ENCODE data around the gene GDPD5.

The GDPD5 gene

DNA sequence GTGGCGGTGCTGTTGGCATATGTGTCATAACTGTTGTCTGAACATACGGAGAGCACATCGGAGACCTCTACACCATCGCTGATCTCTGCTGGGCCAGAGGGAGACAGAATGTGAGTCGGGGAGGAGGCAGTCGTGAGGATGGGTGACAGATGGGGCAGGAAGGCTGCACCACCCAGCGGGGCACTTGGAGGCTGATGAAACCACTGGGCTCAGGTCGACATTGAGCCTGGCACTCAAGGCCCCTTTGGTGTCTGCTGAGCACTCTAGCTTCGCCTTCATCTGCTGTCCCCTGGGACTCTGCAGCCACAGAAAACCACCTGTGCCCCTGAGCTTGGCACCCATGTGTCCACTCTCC lies 90.2 kb downstream of the GDPD5 start:
- Histone ChIP-seq H4K20me1 (ENCODE audit: insufficient read depth) (no peaks in the 10 kb centered on the region), H3K36me3 (ENCODE audit: insufficient read depth) (no peaks in the 10 kb centered on the region), H2AFZ (ENCODE audit: low read depth) (no peak overlapping the region), H3K27ac (no peak overlapping the region), H3K4me2 (no peak overlapping the region), H3K27me3 (ENCODE audit: insufficient read depth, low read depth) (no peaks in the 10 kb centered on the region; the same call in 1 of the 2 replicates), H3K4me3 (IDR thresholded peaks at IDR 0.05; ENCODE audit: insufficient read depth, low read depth, low read length) (no peak overlapping the region), H3K4me1 (ENCODE audit: low read depth, poor library complexity, severe bottlenecking) (no peaks in the 10 kb centered on the region), H3K9ac (no peak overlapping the region), H3K79me2 (ENCODE audit: insufficient read depth, low read depth) (no peaks in the 10 kb centered on the region)
- TF ChIP-seq, protein P1, sequence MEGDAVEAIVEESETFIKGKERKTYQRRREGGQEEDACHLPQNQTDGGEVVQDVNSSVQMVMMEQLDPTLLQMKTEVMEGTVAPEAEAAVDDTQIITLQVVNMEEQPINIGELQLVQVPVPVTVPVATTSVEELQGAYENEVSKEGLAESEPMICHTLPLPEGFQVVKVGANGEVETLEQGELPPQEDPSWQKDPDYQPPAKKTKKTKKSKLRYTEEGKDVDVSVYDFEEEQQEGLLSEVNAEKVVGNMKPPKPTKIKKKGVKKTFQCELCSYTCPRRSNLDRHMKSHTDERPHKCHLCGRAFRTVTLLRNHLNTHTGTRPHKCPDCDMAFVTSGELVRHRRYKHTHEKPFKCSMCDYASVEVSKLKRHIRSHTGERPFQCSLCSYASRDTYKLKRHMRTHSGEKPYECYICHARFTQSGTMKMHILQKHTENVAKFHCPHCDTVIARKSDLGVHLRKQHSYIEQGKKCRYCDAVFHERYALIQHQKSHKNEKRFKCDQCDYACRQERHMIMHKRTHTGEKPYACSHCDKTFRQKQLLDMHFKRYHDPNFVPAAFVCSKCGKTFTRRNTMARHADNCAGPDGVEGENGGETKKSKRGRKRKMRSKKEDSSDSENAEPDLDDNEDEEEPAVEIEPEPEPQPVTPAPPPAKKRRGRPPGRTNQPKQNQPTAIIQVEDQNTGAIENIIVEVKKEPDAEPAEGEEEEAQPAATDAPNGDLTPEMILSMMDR (conservative IDR thresholded peaks at IDR 0.05; ENCODE audit: low read depth, low read length), result no peak

DNA sequence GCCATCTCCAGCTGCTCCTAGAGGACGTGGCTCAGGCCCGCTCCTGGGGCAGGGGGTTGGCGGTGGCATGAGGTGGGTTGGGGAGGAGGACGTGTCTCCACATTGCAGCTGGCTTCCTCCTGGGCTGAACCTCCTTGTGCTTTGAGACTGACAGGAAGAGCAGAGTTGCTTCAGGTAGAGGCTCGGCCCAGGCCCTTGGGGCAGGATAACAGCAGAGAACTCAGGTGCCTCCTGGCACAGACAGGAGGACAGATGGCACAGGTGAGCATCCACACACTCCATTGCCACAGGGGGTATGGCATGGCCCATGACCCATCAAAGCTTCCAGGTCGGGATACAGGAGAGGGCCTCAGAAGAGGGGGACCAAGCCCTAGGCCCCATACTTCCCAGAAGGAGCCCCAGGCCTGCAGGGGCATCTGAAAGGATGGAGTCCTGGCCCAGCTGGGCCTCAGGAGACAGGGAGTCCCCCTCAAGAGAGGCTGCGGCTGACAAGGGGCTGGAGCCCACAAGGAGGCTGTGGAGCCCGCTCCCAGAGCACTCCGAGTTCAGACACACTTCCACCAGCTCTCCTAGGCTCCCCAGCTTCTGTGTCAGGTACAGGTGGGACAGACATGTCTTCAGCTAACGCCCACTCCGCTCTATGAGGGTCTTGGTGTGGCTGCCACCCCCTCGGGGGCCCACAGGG lies 90.7 kb downstream of the GDPD5 start:
- no peak overlapping the region for H3K4me3 ChIP-seq (IDR thresholded peaks at IDR 0.05; ENCODE audit: insufficient read depth, low read depth, low read length)
- H3K27ac ChIP-seq, result no peak overlapping the region
- H4K20me1 ChIP-seq (ENCODE audit: insufficient read depth), result no peaks in the 10 kb centered on the region
- H3K36me3 ChIP-seq (ENCODE audit: insufficient read depth), result no peaks in the 10 kb centered on the region
- no peaks in the 10 kb centered on the region for H3K27me3 ChIP-seq (ENCODE audit: insufficient read depth, low read depth)
- H3K4me2 ChIP-seq, result no peak overlapping the region
- no peak overlapping the region for H3K9ac ChIP-seq
- TF ChIP-seq, protein P1 (conservative IDR thresholded peaks at IDR 0.05; ENCODE audit: low read depth, low read length), result no peak
- no peaks in the 10 kb centered on the region for H3K4me1 ChIP-seq (ENCODE audit: low read depth, poor library complexity, severe bottlenecking)
- H3K79me2 ChIP-seq (ENCODE audit: insufficient read depth, low read depth), result no peaks in the 10 kb centered on the region
- H2AFZ ChIP-seq (ENCODE audit: low read depth), result no peak overlapping the region

DNA sequence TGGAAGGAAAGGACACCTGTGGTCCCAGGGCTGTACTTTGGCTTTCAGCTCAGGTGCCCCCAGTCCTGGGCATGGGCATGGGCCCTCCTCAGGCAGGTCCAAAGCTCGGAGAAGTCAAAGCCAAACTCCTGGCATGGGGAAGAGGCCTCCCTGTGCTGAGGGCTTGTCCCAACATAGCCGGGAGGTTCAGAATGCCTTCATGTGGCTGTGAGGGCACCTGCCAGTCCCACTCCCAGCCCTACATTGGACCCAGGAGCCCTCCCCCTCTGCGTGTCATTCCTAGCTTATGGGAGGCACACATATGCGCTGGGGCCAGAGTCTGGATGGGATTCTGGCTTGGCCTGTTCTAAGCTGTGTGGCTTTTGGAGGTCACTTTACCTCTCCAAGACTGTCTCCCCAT lies 91.7 kb downstream of the GDPD5 start:
- Histone ChIP-seq H3K27me3 (ENCODE audit: insufficient read depth, low read depth) (no peaks in the 10 kb centered on the region), H3K4me3 (IDR thresholded peaks at IDR 0.05; ENCODE audit: insufficient read depth, low read depth, low read length) (no peak overlapping the region)

DNA sequence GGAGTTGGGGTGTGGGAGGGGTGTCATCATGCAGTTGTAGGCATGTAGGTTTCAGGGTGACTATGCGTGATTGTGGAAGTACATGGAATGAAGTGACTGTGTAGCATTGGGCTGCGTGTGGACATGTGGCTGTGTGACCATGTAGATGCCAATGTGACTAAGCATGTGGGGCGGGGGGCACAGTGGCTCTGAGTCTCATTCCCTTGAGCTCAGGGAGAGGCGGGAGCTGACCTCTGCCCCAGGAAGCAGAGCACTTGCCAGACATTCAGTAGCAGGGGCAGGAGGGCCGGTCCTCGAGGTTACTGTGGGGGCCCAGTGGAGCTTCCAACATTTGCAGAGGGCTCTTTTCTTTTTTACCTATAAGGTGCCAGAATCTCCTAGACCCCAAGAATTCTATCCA lies 92.3 kb downstream of the GDPD5 start:
- H3K4me2 ChIP-seq, result no peak overlapping the region
- no peaks in the 10 kb centered on the region for H3K4me1 ChIP-seq (ENCODE audit: low read depth, poor library complexity, severe bottlenecking)
- TF ChIP-seq, protein P1 (conservative IDR thresholded peaks at IDR 0.05; ENCODE audit: low read depth, low read length), result no peak
- H3K9ac ChIP-seq, result no peak overlapping the region
- no peaks in the 10 kb centered on the region for H3K36me3 ChIP-seq (ENCODE audit: insufficient read depth)
- H3K27ac ChIP-seq, result no peak overlapping the region
- no peak overlapping the region for H2AFZ ChIP-seq (ENCODE audit: low read depth)
- no peaks in the 10 kb centered on the region for H3K79me2 ChIP-seq (ENCODE audit: insufficient read depth, low read depth)
- no peak overlapping the region for H3K4me3 ChIP-seq (IDR thresholded peaks at IDR 0.05; ENCODE audit: insufficient read depth, low read depth, low read length)
- no peaks in the 10 kb centered on the region for H3K27me3 ChIP-seq (ENCODE audit: insufficient read depth, low read depth)
- no peaks in the 10 kb centered on the region for H4K20me1 ChIP-seq (ENCODE audit: insufficient read depth)

More for the DNA sequence above, 91.7 kb downstream of the GDPD5 start:
- H4K20me1 ChIP-seq (ENCODE audit: insufficient read depth), result no peaks in the 10 kb centered on the region
- H3K4me1 ChIP-seq (ENCODE audit: low read depth, poor library complexity, severe bottlenecking), result no peaks in the 10 kb centered on the region
- no peak overlapping the region for H3K4me2 ChIP-seq
- no peaks in the 10 kb centered on the region for H3K36me3 ChIP-seq (ENCODE audit: insufficient read depth)
- TF ChIP-seq, protein P1 (conservative IDR thresholded peaks at IDR 0.05; ENCODE audit: low read depth, low read length), result no peak
- H3K27ac ChIP-seq, result no peak overlapping the region
- H3K79me2 ChIP-seq (ENCODE audit: insufficient read depth, low read depth), result no peaks in the 10 kb centered on the region
- H2AFZ ChIP-seq (ENCODE audit: low read depth), result no peak overlapping the region
- no peak overlapping the region for H3K9ac ChIP-seq

Measured in KMS-11 (cell line).